Keratinocyte (primary cell): Measurements from ENCODE around the gene PGGT1B.

Experiments used
- EZH2 ChIP-seq: IDR thresholded peaks from one replicate; pipeline ENCODE4 v1.6.1; 2012; ENCODE audit warnings: inconsistent platforms, mild to moderate bottlenecking, low read length, moderate library complexity
- TF ChIP-seq, protein P1 (sequence below), 3 experiments: IDR thresholded peaks in 1 of 3; conservative IDR thresholded peaks in 1 of 3; optimal IDR thresholded peaks in 1 of 3; 2 replicates in 2 of 3; 3 replicates in 1 of 3; pipeline versions ENCODE3 to v1.5.1; 2011; ENCODE audit warnings: low read length in 3 of 3, mild to moderate bottlenecking in 3 of 3, moderate library complexity in 2 of 3, control low read depth in 1 of 3, inconsistent platforms in 1 of 3; ENCODE audit not compliant: insufficient read depth in 2 of 3; ENCODE audit errors: extremely low read depth in 1 of 3

- TF ChIP-seq, protein P1, sequence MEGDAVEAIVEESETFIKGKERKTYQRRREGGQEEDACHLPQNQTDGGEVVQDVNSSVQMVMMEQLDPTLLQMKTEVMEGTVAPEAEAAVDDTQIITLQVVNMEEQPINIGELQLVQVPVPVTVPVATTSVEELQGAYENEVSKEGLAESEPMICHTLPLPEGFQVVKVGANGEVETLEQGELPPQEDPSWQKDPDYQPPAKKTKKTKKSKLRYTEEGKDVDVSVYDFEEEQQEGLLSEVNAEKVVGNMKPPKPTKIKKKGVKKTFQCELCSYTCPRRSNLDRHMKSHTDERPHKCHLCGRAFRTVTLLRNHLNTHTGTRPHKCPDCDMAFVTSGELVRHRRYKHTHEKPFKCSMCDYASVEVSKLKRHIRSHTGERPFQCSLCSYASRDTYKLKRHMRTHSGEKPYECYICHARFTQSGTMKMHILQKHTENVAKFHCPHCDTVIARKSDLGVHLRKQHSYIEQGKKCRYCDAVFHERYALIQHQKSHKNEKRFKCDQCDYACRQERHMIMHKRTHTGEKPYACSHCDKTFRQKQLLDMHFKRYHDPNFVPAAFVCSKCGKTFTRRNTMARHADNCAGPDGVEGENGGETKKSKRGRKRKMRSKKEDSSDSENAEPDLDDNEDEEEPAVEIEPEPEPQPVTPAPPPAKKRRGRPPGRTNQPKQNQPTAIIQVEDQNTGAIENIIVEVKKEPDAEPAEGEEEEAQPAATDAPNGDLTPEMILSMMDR (optimal IDR thresholded peaks at IDR 0.05 in 1 of 3, IDR thresholded peaks at IDR 0.05 in 1 of 3, conservative IDR thresholded peaks at IDR 0.05 in 1 of 3; ENCODE audit: extremely low read depth in 1 of 3, insufficient read depth in 2 of 3, low read length in 3 of 3), result no peak
- no peak for TF ChIP-seq EZH2
These were observed 4.7 kb downstream of the PGGT1B start for GRCh38 chr5:115257981-115258380.
